Pulmonary artery endothelial cell (primary cell): Measurements from ENCODE around the gene ZNF474. TPM values are rescaled to one million over a fixed set of nuclear protein-coding genes. Genes with fewer than 3 reads are reported as not detected.

Experiments
- DNase-seq: peaks from one replicate; pipeline ENCODE4 v3.0.0-alpha.2; 2011; ENCODE audit warnings: low read depth, low spot score
- total RNA-seq: library from RNA; depleted of rRNA; stranded (reverse); fragments of >200 nt; gene quantifications from 2 replicates; pipeline ENCODE4 v1.2.3, GENCODE V29; 2014

Gene ZNF474
- total RNA-seq, 1 donor from 2014 or later: 0.07 TPM

DNA sequence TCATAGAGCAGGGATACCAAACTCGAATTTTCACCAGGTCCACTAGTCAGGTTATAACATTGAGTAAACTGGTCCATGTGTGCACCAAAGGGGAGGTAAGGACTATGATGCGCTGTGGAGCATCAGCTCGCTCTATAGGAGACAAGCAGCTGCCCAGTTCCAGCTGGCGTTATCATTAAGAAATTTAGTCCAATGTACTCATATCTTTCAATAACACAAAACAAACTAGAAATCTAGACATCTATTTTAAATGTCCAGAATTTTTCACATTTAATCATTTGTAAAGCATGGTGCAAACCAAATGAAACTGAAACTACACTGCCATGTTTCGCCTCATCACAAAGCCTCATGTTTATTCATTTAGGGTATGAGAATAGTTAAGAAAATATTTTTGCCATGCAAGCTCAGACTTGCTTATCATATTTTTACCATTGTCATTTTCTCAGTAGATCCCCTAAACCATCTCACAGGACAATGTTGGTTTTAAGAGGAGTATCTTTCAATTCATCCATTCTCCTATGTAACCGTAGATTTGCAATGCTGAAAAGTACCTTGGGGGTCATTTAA is 50.9 kb downstream of the ZNF474 start:
- DNase-seq: no peak

DNA sequence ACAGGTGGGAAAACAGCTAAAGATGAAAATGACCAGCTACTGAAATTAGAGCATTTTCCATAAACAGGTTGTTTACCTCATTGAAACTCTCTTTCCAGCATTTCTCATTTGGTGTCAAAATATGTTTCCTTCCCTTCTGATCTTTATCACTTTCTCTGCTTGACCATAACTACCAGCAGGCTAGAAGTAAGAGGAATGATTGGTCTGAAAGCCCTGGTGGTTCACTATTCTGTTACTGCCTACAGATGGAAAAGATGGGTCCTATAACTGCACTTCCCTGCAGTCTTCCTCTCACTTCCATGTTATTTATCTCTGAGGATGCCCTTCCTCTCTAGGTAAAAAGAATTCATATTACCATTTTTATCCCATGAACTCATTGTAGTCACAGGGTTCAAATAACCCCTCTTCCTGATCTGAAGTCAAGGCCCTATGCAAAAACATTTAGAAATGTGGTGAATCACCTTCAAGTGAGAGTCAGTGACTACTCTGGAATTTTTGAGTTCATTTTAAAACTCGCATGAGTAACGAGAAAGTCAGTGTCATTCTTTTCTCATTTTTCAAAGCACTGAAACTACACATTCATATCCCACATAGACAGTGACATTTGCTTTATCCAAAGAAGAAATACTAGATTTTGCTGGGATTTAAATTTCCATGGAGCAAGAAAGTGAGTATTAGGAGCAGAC is 51.7 kb downstream of the ZNF474 start:
- peak; percentile 30 for DNase-seq

DNA sequence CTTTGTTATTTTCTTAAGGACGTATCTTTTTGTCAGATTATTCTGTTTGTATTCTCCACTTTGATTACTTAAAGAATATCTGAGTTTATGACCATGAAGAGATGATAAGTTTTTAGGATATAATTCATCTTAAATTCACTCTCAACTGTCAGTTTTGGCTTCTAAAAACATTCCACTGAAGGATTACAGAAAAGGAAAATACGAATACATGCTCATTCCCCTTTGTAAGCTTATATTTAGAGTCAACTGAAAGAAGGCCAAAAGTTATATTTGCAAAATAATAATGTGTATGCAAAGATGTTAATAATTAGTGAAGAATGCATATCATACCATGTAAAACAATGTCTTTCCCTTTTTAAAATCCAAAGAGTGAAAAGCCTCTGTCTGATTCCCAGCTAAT is 52.5 kb downstream of the ZNF474 start:
- DNase-seq: no peak

DNA sequence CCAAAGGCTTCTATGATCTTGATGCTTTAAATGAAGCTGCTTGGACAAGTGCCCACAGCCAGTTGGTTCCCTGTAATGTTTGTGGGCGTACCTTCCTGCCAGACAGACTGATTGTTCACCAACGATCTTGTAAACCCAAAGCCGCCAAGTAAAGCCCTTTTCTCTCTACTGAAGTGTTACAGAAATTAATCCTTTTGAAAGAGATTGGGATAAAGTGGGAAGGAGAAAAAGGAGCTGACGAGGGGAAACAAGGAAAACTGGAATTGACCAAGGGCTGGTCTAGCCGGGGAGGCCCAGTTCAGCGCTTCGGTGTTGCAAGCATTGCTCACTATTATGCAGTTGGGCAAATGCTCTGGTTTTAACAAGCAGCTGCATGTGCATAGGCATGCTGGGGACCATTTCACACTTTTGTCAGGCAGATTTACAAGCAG is 53.2 kb downstream of the ZNF474 start:
- peak; percentile 68 for DNase-seq

DNA sequence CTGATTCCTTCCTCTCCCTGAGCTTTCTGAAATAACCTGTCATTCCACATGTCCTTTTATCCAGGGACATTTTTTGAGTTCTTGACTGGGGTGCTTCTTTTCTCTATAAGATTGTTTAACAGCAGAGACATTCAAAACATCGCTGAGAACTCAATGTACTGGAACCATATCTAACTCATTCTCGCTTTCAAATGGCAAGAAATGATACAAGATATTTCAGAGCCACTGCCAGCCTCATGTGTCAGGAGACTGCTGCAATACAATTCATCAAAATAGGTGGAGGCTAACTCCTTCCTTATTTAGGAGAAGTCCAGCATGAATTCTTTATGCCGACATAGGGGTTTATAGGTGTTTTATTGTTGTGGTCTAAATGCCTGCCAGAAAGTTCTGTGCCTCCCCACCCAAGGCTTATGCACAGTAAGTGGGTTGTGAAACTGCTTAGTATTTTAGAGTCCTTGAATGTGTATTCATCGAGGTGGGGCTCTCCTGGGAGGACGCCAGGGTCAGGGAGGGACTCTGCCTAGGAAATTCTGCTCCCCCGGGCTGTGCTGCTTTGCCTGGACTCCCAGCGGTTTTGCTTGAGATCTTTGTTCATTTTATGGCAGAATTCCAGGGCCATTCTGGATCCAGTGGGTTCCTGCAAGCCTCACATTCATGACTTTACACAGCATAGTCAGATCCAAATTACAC is 53.9 kb downstream of the ZNF474 start:
- DNase-seq: no peak

DNA sequence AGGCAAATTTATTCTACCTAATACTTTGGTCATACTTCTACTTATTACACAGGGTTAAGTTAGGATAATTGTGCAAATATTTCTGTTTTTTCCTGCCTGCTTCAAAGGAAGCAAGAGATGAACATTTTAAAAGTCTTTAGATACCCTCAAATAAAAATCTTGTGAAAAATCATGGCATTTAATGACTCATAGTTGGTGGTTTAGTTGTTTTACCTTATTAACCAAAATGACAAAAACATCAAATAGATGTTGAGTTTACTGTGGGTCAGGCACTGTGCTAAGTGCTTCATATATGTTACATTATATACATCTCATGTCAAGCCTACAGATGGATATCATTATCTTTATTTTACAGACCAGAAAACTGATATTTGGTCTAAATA is 54.4 kb downstream of the ZNF474 start:
- DNase-seq: no peak

DNA sequence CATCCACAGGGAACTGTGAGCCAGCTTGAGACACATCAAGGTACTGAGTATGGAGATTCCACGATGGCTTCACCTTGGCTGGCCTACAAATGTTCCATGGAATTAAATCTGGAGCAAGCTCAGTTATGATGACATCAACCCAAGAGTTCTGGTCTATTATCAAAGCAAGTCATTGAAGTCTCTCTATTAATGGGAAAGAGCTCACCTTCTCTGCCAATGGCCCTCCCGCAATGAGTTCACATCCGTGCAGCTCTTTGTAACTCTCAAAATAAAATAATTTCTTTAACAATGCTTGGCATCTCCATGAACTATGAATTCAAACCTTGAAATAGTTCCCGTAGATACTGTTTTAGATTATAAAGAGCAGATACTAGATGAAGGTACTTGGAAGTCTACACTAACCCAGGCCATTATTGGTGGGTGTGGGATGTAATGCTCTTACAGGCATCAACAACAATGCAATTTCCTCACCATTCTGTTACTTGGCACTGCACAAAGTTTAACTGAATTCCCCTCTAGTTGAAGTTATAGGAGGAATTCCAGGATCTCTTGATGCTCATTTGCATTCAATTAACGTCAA is 55.4 kb downstream of the ZNF474 start:
- no peak for DNase-seq

DNA sequence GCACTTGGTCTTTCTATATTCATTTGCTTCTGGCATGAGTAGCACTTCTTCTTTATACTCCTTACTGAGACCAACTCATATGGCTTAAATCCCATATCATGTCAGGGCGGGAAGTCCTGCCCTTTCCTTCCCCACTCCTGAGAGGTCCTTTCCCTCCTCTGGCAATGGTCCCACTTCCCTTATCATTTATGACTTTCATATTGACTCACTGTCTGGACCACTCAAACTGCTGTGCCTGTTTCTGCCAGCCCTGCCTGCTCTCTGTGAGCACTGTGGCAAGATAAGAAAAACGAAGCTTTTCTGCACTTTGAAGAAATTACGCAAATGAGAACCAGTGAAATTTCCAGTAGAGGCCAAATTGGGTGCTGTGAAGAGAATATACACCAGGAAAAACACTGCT is 58.1 kb downstream of the ZNF474 start:
- peak; percentile 43 for DNase-seq

DNA sequence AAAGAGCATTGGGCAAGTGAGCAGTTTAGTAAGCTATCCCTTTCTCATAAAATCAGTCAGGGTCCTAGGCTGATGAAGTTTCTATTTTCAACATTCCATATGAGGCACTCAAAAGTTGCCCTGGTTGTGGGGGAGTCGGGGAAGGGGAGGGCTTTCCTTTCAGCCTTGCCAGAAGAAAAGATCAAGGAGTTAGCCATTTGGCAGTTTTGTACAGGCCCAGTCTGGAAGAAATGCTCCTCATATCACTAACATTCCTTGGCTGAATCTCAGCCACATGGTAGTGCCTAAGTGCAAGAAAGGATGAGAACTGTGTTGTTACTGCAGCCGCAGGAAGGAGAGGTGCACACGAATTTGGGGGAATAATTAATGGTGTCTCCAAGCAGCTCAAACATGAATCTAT is 60.8 kb downstream of the ZNF474 start:
- no peak for DNase-seq

DNA sequence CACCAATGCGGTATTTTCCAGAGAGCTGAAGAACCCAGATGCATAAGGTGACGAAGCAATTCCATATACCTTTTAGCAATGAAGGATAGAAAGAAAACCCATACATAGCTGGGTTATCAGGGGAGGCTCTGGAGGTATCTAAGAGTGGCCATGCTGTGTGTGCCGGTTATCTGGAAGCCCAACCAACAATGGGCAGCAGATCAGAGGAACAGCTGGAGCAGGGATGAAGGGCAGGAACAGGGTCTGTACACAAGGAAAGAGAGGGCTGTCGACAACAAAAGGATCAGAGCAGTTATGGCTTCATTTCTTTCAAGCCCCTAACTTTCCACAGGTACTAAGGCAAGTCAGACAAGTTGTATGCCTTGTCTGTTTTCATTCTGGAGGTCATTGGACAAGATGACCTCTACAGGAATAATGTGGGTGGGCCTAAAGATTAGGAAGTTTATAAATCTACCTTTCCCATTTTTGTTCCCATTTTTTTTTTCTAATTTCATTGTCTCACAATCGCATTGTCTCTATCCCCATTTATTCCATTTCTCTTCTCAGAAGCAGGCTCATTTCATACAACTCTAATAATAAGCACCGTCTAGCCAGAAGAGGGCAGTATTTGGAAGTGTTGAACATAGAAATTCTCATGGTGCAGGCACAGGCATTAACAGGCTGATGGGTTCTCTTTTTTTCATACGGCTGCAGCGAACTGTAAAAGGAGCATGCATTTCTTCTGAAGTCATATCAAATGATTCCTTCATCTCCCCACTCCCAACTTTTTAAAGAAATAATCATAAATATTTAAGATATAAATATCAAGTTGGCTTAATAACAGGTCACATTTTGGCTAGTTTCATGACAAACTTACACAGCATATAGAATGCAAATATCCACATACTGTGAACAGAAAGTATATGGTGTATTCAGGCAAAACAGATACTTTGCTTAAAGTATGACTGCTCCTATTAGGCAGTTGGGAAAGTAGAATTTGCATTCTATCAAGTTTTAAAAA is 63.5 kb downstream of the ZNF474 start:
- DNase-seq: peak; percentile 10

DNA sequence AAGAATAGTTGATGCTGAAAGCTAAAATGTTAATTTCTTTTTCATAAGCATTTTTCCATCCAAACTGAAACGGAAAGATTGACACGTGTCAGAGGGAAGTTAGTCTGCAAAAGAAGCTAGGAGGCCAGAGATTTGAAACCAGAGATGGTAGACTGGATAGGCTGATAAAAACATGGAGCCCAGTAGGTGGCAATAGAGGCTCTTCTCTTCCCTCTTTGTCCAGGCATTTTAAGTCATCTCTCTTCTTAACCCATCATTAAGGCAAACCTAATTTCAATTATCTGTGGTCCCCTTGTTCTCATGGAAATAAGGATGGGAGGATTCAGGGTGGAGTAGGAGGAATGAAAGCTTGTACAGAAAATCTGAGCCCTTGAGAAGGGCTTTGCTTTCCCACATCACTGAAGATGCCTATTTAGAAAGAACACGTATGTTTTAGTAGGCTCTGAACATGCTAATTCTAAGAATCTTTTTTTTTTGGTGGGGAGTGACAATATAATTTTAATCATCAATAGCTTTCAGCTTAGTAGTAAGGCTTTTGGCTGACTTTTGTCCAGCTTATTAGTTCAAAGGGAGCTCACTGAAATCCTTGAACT is 66.6 kb downstream of the ZNF474 start:
- DNase-seq: no peak

DNA sequence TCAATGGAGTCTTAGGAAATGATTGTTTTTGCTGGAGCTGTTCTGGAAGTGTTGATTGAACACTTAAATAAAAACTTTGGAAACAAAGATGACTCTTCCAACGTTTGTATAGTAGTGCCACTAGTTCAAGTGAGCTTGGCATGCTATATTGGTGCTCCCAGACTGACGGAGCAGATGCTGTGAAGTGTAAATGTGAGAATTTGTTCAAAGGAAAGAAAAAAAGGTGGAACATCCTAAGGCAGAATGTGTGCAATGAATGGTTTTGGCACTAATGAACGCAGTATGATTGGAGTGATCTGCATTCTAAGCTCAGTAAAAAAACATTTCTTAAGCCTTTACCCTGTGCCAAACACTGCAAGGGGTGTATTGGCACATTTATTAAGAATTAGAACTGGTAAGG is 69.8 kb downstream of the ZNF474 start:
- DNase-seq: no peak

DNA sequence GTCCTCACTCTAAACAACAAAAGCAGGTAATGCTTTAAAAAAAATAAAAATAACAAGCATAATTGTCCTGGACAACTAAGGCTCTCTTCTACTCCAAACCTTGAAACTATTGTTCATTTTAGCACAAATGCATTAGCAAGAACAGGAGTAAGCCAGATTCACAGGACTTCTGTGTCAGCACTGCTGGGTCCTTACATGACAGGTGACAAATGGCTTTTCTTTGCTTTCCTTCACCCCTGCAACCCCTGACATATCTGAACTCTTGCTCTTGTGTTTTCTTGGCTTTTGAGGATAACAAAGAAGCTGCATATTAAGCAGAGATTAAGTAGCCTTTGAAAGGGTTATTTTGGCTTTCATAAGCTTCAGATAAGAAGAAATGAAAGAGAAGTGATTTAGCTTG is 71.1 kb downstream of the ZNF474 start:
- no peak for DNase-seq

DNA sequence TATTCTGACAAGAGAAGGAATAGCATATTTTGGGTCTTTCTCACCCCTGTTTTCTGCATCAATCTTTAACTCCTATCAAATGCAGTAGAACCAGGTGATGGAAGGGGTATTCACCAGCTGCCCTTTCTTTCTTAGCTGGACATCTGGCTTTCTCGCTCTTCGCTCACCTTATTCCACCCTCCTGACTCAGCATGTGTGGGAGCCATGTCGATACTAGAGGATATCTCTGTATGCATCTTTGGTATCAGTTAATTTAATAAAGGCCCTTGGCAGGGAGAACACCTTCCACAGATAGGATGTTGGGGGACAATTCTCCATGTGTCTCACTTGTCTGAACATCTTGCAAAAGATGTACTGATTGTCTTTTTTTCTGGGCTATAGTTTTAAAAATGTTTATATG is 71.5 kb downstream of the ZNF474 start:
- no peak for DNase-seq

DNA sequence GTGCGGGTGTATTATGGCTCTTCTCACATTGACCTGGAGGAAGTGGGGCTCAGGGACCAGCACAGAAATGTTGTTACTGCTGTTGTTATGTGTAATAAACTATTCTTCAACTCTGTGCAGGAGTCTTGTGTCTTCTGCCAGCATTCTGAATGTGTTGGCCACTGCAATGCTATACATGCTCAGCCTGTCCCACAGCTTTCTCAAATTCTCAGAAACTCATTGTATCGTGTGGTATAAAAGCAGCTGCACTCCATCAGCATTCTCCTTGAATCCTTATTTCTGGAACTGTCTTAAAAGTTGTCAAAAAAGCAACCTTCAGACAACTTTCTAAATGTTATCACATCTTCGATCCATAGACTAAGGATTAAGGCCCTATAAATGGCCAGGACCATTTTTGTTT is 72.0 kb downstream of the ZNF474 start:
- no peak for DNase-seq

DNA sequence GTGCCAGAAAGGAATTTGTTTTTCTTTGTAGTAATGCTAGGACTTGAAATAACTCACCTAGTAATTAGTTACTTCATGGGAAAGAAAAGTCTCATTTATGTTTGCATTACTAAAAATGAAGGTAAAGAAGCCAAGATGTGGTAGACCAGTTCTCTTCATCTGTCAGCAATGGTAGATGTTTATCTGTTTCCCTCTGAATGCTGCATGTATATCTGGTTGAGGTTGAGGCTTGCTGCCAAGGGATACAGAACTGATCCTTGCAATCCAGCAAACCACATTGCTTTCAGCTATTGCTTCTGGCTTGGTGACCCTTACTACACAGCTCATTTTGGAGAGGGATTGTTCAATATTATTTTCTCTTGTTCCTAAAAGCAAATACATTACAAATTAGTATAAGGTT is 73.6 kb downstream of the ZNF474 start:
- DNase-seq: no peak

Other genes starting within 250 kb of the ZNF474 start
- gene SRFBP1, start 167.6 kb upstream of the ZNF474 start, total RNA-seq: 18.1 and 20.6 TPM in 2 replicates
- gene LOX, start 51.3 kb upstream of the ZNF474 start, total RNA-seq: 25.5 and 36.9 TPM in 2 replicates
- gene SNCAIP, start 182.7 kb downstream of the ZNF474 start, total RNA-seq: 8.9 and 18.9 TPM in 2 replicates